ENCODE results near the gene SLC30A2. TPM values are rescaled to one million over a fixed set of nuclear protein-coding genes. Genes with fewer than 3 reads are reported as not detected.

The SLC30A2 gene
- total RNA-seq, 1 donor from 2014 or later: 4.4 TPM

DNA sequence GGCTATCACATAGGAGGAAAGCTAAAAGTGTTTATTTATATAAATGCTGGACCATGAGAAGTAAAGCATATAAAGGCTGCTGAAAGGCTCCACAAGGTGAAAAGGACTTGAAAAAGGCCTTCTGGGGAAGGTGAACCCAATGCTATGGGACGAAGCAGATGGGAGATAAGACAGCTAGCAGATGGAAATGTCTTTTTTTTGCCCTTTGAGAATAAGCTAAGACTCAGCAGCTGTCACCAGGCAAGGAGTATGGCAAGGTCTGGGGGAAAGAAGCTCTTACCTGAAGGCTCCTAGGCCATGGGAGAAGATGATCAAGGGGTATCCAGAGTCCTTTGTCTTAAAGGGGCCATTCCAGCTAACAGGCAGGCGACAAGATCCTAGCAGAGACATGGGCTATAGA is 58.0 kb downstream of the SLC30A2 start:
- Mint-ChIP-seq H3K27ac (no peak overlapping the region), H3K9me3 (no peaks in the 10 kb centered on the region), H3K36me3 (peaks cover 16% of the 10 kb centered on the region), H3K27me3 (no peaks in the 10 kb centered on the region), H3K4me1 (ENCODE audit: unreplicated experiment) (peaks cover 11% of the 10 kb centered on the region), H3K4me3 (no peak overlapping the region)
- DNase-seq (ENCODE audit: extremely low spot score, unreplicated experiment): no peak
- TF ChIP-seq, protein P1, sequence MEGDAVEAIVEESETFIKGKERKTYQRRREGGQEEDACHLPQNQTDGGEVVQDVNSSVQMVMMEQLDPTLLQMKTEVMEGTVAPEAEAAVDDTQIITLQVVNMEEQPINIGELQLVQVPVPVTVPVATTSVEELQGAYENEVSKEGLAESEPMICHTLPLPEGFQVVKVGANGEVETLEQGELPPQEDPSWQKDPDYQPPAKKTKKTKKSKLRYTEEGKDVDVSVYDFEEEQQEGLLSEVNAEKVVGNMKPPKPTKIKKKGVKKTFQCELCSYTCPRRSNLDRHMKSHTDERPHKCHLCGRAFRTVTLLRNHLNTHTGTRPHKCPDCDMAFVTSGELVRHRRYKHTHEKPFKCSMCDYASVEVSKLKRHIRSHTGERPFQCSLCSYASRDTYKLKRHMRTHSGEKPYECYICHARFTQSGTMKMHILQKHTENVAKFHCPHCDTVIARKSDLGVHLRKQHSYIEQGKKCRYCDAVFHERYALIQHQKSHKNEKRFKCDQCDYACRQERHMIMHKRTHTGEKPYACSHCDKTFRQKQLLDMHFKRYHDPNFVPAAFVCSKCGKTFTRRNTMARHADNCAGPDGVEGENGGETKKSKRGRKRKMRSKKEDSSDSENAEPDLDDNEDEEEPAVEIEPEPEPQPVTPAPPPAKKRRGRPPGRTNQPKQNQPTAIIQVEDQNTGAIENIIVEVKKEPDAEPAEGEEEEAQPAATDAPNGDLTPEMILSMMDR (conservative IDR thresholded peaks at IDR 0.05): no peak

Other genes with a start within 250 kb of the SLC30A2 start
- gene SELENON, start 245.9 kb downstream of the SLC30A2 start, total RNA-seq (ENCODE audit: low replicate concordance): 39.8 and 68.7 TPM in 2 replicates
- gene MTFR1L, start 226.2 kb downstream of the SLC30A2 start, total RNA-seq (ENCODE audit: low replicate concordance): 73.5 and 74.5 TPM in 2 replicates
- 3.7 and 7.2 TPM in 2 replicates for gene AUNIP, start 186.7 kb downstream of the SLC30A2 start, total RNA-seq (ENCODE audit: low replicate concordance)
- gene PAQR7, start 170.4 kb downstream of the SLC30A2 start, total RNA-seq (ENCODE audit: low replicate concordance): 24.3 and 41.0 TPM in 2 replicates
- 219 and 591 TPM in 2 replicates for gene STMN1, start 139.7 kb downstream of the SLC30A2 start, total RNA-seq (ENCODE audit: low replicate concordance)
- gene PAFAH2, start 48.1 kb downstream of the SLC30A2 start, total RNA-seq (ENCODE audit: low replicate concordance): 16.7 and 21.1 TPM in 2 replicates
- gene EXTL1, start 24.3 kb downstream of the SLC30A2 start, total RNA-seq (ENCODE audit: low replicate concordance): 0.31 and 4.2 TPM in 2 replicates
- gene TRIM63, start 21.5 kb upstream of the SLC30A2 start, total RNA-seq (ENCODE audit: low replicate concordance): 1.7 and 4.1 TPM in 2 replicates
- 14.7 and 18.4 TPM in 2 replicates for gene PDIK1L, start 65.7 kb upstream of the SLC30A2 start, total RNA-seq (ENCODE audit: low replicate concordance)
- gene FAM110D, start 113.0 kb upstream of the SLC30A2 start, total RNA-seq (ENCODE audit: low replicate concordance): 0.38 and 1.4 TPM in 2 replicates
- gene C1orf232, start 122.8 kb upstream of the SLC30A2 start, total RNA-seq (ENCODE audit: low replicate concordance): 1.0 TPM in 1 of 2 replicates, not detected in the other
- 29.7 and 34.9 TPM in 2 replicates for gene ZNF593, start 123.8 kb upstream of the SLC30A2 start, total RNA-seq (ENCODE audit: low replicate concordance)
- not detected in 2 replicates for gene ZNF593OS, start 125.7 kb upstream of the SLC30A2 start, total RNA-seq (ENCODE audit: low replicate concordance)
- 16.5 and 50.5 TPM in 2 replicates for gene CNKSR1, start 131.4 kb upstream of the SLC30A2 start, total RNA-seq (ENCODE audit: low replicate concordance)
- not detected in 2 replicates for gene CATSPER4, start 144.5 kb upstream of the SLC30A2 start, total RNA-seq (ENCODE audit: low replicate concordance)
- gene CEP85, start 188.1 kb upstream of the SLC30A2 start, total RNA-seq (ENCODE audit: low replicate concordance): 15.9 and 26.8 TPM in 2 replicates
- gene SH3BGRL3, start 234.0 kb upstream of the SLC30A2 start, total RNA-seq (ENCODE audit: low replicate concordance): 78.1 and 105 TPM in 2 replicates